GM18505 (cell line): Measurements from ENCODE around the gene GPATCH3.
A peak's percentile ranks its signal among the peaks of the same experiment; 100 is the strongest.

Experiments used
- ATAC-seq: cut with Tn5 transposase; IDR thresholded peaks from one replicate; pipeline ENCODE4 v1.9.1; 2021; ENCODE audit not compliant: unreplicated experiment
- POLR2A ChIP-seq: IDR thresholded peaks from 4 replicates; pipeline ENCODE4 v1.6.1; 2011; ENCODE audit warnings: borderline replicate concordance; ENCODE audit not compliant: insufficient read depth, insufficient read length; ENCODE audit errors: extremely low read depth

The GPATCH3 gene

GRCh38 chr1:26864610-26865480, 35.4 kb downstream of the GPATCH3 start:
- TF ChIP-seq POLR2A = peak; percentile 98
- peak; percentile 89 for ATAC-seq

GRCh38 chr1:26863685-26864077, 36.6 kb downstream of the GPATCH3 start:
- no peak for TF ChIP-seq POLR2A
- no peak for ATAC-seq

- ATAC-seq = no peak
- no peak for TF ChIP-seq POLR2A
These were observed 37.2 kb downstream of the GPATCH3 start, which contains the start of gene SFN for GRCh38 chr1:26862781-26863684. TSS of gene SFN (plus strand) at chr1:26863149. CDS start at chr1:26863213, 64 bp downstream.

- no peak for TF ChIP-seq POLR2A
- ATAC-seq = no peak
These were observed 38.3 kb downstream of the GPATCH3 start for GRCh38 chr1:26861889-26862378.

DNA sequence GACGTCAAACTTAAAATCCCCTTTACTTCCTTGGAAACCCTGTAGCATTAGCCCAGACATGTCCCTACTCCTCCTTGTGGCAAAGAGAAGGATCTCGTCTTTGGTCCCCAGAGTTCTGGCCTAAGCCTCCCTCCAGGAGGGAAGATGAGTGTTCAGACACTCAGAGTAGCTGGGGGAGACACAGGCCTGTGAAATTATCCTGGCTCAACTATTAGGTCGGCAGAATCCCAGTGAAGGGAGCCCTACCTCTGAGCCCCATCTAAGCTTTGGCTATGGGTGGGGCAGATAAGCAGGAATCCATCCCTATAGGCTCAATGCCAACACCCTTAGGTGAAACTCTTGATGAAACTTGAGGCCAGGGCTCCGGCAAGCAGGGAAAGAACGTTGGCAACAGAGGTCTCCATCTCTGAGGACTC, 39.0 kb downstream of the GPATCH3 start:
- no peak for TF ChIP-seq POLR2A
- no peak for ATAC-seq

- no peak for ATAC-seq
- no peak for TF ChIP-seq POLR2A
These were observed 41.2 kb downstream of the GPATCH3 start for GRCh38 chr1:26858891-26859640.

- TF ChIP-seq POLR2A = no peak
- no peak for ATAC-seq
These were observed 42.1 kb downstream of the GPATCH3 start for GRCh38 chr1:26858160-26858559.

GRCh38 chr1:26857473-26858060, 42.7 kb downstream of the GPATCH3 start:
- no peak for TF ChIP-seq POLR2A
- no peak for ATAC-seq

DNA sequence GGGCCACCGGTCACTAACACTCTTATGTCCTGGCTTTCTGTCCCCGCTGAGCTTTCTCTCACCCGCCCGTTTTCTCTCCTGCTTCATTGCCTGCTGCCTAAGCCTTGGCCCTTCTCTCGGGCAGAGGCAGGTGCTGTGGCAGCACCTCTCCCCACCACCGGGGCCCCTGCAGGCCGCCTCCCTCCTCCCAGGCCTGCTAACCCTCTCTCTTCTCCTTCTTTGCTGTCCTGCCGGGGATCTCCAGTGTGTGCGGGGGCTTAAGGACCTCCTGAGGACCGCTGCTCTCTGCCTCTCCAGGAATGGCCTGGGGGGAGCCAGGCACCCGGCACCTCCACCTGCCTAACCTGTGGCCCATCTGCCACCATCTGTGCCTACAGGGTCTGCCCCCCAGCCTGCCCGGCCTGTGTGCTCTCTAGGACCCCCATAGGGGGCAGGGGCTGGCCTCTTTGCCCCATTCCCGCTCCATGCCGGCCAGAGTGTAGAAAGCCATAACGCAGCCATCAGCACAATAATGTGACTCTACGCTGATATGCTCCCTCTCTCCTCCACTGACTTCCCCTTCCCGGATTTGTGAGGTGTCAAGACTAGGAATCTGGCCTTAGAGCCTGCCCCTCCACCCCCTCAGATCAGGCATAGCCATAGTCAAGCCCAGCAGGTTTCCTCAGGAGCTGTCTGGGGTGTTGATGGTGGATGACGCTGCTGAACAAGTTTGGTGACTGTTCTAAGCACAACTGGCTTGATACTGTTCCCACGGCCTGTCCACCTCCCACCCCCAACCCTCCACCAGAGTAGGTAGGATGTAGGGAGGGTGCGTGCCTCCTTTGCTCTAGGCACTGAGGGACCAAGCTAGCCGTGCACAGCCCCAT, 43.4 kb downstream of the GPATCH3 start:
- no peak for ATAC-seq
- TF ChIP-seq POLR2A = no peak

DNA sequence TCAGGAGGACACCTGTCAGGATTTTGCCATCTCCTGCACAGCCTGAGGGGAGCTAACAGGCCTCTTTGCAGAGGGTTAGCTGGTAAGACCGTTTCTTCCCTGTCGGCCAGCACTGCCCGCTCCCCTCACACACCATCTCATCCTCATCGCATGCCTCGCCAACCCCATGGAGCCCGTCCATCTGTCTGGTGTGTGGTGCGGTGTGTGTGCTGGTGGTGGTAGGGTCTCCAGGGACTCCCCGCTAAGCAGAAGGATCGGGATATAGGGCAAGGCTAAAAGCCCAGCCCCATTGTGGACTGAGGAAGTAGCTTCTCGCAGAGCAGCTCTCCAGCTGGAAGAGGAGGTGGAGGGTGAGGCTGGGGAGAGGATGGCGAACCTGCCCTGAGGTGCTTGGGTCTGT, 44.1 kb downstream of the GPATCH3 start:
- no peak for TF ChIP-seq POLR2A
- ATAC-seq = no peak

DNA sequence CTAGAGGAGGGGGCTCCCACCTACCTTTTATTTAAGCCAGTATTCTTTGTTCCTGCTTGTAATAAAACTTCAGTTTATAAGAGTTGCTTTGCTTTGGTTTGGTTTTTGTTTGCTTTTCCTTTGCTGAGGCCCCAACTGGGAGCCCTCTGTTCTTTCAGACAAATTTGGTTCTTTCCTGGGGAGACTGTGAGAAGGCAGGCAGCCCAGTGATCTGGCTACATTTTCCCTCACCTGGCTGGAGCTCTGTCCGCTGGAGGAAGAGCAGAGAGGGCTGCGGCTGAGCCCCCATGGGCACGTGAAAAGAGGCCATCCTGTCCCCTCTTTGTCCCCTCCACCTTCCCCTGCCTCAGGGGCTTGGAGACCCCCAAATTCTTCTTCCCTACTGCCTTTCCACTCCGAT, 44.6 kb downstream of the GPATCH3 start:
- TF ChIP-seq POLR2A = no peak
- ATAC-seq = no peak

GRCh38 chr1:26854906-26855305, 45.4 kb downstream of the GPATCH3 start:
- no peak for ATAC-seq
- TF ChIP-seq POLR2A = no peak

DNA sequence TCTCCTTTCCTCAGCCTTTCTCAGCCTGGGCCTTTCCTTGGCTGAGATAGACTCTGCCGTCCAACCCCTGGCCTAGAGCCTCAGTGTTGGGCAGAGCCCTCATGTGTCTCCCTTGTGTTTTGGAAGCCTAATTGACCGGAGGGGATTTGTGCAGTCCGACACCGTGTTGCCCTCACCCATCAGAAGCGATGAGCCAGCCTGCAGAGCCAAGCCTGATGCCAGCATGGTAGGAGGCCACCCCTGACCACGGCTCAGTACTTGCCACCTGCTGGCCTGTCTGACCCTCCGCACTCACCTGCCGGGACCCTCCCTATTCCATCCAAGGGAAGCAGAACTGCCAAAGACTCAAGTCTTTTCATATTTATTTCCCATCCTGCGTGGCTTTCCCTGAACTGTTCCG, 46.7 kb downstream of the GPATCH3 start:
- no peak for TF ChIP-seq POLR2A
- no peak for ATAC-seq
